Measurements from ENCODE around the gene RPL29.

Gene RPL29

GRCh38 chr3:51961602-51962569, 33.8 kb downstream of the RPL29 start:
- TF ChIP-seq ZFX (IDR thresholded peaks at IDR 0.05; ENCODE audit: borderline replicate concordance) (no peak), CTCF (IDR thresholded peaks at IDR 0.05) (no peak)
- H3K27ac ChIP-seq = no peak overlapping the region

GRCh38 chr3:51961011-51961410, 34.7 kb downstream of the RPL29 start:
- H3K27ac ChIP-seq = no peak overlapping the region
- TF ChIP-seq CTCF (IDR thresholded peaks at IDR 0.05) (no peak), ZFX (IDR thresholded peaks at IDR 0.05; ENCODE audit: borderline replicate concordance) (no peak)

GRCh38 chr3:51960386-51960785, 35.3 kb downstream of the RPL29 start:
- no peak overlapping the region for H3K27ac ChIP-seq
- TF ChIP-seq CTCF (IDR thresholded peaks at IDR 0.05) (no peak), ZFX (IDR thresholded peaks at IDR 0.05; ENCODE audit: borderline replicate concordance) (no peak)

GRCh38 chr3:51959651-51960050, 36.0 kb downstream of the RPL29 start:
- no peak overlapping the region for H3K27ac ChIP-seq
- no peak for TF ChIP-seq ZFX (IDR thresholded peaks at IDR 0.05; ENCODE audit: borderline replicate concordance)

- no peak for TF ChIP-seq ZFX (IDR thresholded peaks at IDR 0.05; ENCODE audit: borderline replicate concordance)
- TF ChIP-seq CTCF (IDR thresholded peaks at IDR 0.05) = no peak
- H3K27ac ChIP-seq = no peak overlapping the region
Measured at GRCh38 chr3:51958603-51959521, 36.8 kb downstream of the RPL29 start.

- H3K27ac ChIP-seq = no peak overlapping the region
- TF ChIP-seq ZFX (IDR thresholded peaks at IDR 0.05; ENCODE audit: borderline replicate concordance) (no peak), CTCF (IDR thresholded peaks at IDR 0.05) (no peak)
Measured at GRCh38 chr3:51957520-51958205, 38.0 kb downstream of the RPL29 start.

Measured in 22Rv1 (cell line).